Activated T-cell treated with anti-CD3 and anti-CD28 coated beads, Interleukin-2, amount 50 U/mL, for 24 hours (primary cell): Measurements from ENCODE around the gene SPDEF.

Experiments
- DNase-seq: peaks from one replicate; pipeline ENCODE4 v3.0.0-alpha.2; 2020
- H3K27ac Mint-ChIP-seq: 2 replicates; pipeline ENCODE4 v1.8.0; 2020; ENCODE audit warnings: mild to moderate bottlenecking, mixed read lengths
- H3K27me3 Mint-ChIP-seq: 2 replicates; pipeline ENCODE4 v1.8.0; 2020; ENCODE audit warnings: mixed read lengths
- H3K36me3 Mint-ChIP-seq: 2 replicates; pipeline ENCODE4 v1.8.0; 2020; ENCODE audit warnings: low read depth, mixed read lengths
- H3K4me1 Mint-ChIP-seq: 2 replicates; pipeline ENCODE4 v1.8.0; 2020; ENCODE audit warnings: low read depth, mixed read lengths
- H3K4me3 Mint-ChIP-seq: 2 replicates; pipeline ENCODE4 v1.8.0; 2020; ENCODE audit warnings: mild to moderate bottlenecking, moderate library complexity, mixed read lengths
- H3K9me3 Mint-ChIP-seq: 2 replicates; pipeline ENCODE4 v1.8.0; 2020; ENCODE audit warnings: mixed read lengths

The SPDEF gene

DNA sequence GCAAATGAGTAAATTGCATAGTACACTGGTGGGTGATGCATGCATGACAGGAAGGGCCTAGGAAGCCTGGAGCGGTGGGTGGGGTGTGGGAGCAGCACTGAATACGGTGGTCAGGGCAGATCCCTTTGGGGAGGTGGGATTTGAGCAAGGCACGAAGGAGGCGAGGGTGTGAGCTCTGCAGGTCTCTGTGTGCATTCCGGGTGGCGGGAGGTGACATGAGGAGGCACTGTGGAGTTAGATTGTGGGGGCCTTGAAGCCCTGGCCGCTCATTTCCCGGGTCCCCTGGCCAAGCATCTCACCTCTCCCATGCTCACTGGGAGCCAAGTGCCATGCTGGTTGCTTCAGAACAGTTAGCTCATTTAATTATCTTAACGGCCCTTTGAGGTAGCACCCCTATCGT lies 6.2 kb upstream of the SPDEF start:
- H3K27me3 Mint-ChIP-seq = peaks cover 8% of the 10 kb centered on the region
- no peak for DNase-seq
- no peaks in the 10 kb centered on the region for H3K4me1 Mint-ChIP-seq
- no peaks in the 10 kb centered on the region for H3K9me3 Mint-ChIP-seq
- H3K4me3 Mint-ChIP-seq = no peak overlapping the region
- H3K27ac Mint-ChIP-seq = no peak overlapping the region
- H3K36me3 Mint-ChIP-seq = no peaks in the 10 kb centered on the region

DNA sequence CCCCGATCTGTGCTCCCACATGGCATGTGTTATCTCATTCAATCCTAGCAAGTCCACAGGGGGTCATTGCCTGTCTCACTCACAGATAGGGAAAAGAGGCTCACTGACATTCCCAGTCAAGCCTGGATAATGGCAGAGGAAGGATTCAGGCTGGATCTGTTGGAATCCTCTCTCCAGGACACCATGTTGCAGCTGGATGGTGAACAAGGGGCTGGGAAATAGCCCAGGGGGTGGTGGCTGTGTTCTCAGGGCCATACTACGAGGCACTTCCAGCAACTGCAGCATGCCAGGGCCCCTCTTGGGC lies 5.0 kb upstream of the SPDEF start:
- DNase-seq = no peak
- H3K27ac Mint-ChIP-seq = no peak overlapping the region
- no peak overlapping the region for H3K4me3 Mint-ChIP-seq
- no peaks in the 10 kb centered on the region for H3K36me3 Mint-ChIP-seq
- H3K4me1 Mint-ChIP-seq = no peaks in the 10 kb centered on the region
- no peaks in the 10 kb centered on the region for H3K9me3 Mint-ChIP-seq
- H3K27me3 Mint-ChIP-seq = no peaks in the 10 kb centered on the region

DNA sequence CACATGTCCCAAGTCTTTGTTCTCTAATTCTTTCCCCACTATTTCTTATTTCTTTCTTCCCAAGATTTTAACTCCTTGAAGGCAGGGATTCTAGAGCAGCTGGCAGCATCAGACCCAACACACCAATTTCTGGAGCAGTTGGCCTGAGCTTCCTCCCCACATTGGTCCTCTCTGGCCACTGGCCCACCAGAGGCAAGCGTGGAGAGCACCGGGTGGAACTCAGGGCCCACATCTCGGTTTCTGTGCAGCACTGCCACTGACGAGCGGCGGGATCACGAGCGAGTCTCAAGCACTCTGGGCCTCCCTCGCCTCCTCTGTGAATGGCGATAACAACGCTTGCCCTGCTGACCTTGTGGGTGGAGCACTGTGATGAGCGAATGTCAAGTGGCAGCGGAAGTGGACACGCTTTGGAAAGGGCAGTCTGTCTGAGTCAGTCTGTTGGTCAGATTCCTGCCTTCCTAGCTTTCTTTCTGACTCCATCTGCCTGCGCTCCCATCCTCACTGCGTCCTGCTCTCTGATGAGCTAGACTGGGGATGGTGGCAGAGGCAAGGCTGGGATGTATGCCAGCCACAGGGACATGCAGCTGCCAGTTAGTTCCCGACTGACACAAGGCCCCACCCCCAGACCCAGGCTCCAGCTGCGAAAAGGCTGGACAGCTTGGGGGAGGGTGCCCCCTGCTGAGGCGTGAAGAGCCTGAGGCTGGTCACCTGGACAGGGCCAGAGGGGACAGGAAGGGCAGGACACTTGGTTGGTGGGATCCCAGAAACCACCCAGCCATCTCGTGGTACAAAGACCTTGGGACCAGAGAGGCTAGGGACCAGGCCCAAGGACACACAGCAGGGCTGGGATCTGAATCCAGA lies 4.5 kb upstream of the SPDEF start:
- no peak overlapping the region for H3K4me3 Mint-ChIP-seq
- no peak overlapping the region for H3K27ac Mint-ChIP-seq
- H3K4me1 Mint-ChIP-seq = no peaks in the 10 kb centered on the region
- no peaks in the 10 kb centered on the region for H3K36me3 Mint-ChIP-seq
- H3K9me3 Mint-ChIP-seq = no peaks in the 10 kb centered on the region
- DNase-seq = no peak
- H3K27me3 Mint-ChIP-seq = no peaks in the 10 kb centered on the region

- no peak for DNase-seq
- Mint-ChIP-seq H3K9me3 (no peaks in the 10 kb centered on the region), H3K27me3 (no peaks in the 10 kb centered on the region), H3K4me1 (peaks cover 4% of the 10 kb centered on the region), H3K27ac (no peak overlapping the region), H3K4me3 (no peak overlapping the region), H3K36me3 (no peaks in the 10 kb centered on the region)
Observed at GRCh38 chr6:34559651-34560365, 3.7 kb upstream of the SPDEF start.

DNA sequence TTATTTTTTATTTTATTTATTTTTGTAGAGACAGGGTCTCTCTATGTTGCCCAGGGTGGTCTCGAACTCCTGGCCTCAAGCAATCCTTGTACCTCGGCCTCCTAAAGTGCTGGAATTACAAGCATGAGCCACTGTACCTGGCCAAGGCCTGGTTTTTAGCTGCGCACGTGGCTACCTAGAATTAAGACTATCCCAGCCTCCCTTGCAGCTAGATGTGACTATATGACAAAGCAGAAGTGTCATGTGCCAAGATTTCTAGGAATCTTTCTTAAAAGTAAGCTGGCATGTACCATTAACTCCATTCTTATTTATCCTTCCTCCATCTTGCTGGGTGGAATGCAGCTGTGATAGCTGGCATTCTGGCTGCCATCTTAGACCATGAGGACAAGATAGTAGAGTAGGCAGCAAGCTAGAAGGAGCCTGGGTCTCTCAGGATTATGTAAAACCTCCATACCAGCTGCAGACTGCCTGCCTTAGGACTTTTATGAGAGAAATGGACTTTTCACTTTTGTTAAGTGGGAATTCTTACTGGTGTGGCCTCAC lies 2.1 kb upstream of the SPDEF start:
- H3K9me3 Mint-ChIP-seq = no peaks in the 10 kb centered on the region
- no peak overlapping the region for H3K4me3 Mint-ChIP-seq
- no peak for DNase-seq
- H3K27ac Mint-ChIP-seq = no peak overlapping the region
- no peaks in the 10 kb centered on the region for H3K27me3 Mint-ChIP-seq
- H3K4me1 Mint-ChIP-seq = peaks cover 8% of the 10 kb centered on the region
- H3K36me3 Mint-ChIP-seq = no peaks in the 10 kb centered on the region

- H3K9me3 Mint-ChIP-seq = no peaks in the 10 kb centered on the region
- DNase-seq = no peak
- peaks cover 8% of the 10 kb centered on the region for H3K4me1 Mint-ChIP-seq
- no peaks in the 10 kb centered on the region for H3K36me3 Mint-ChIP-seq
- H3K4me3 Mint-ChIP-seq = no peak overlapping the region
- no peaks in the 10 kb centered on the region for H3K27me3 Mint-ChIP-seq
- H3K27ac Mint-ChIP-seq = no peak overlapping the region
Observed at GRCh38 chr6:34557228-34557627, 1.1 kb upstream of the SPDEF start.

- Mint-ChIP-seq H3K27me3 (no peaks in the 10 kb centered on the region), H3K4me1 (peaks cover 8% of the 10 kb centered on the region), H3K4me3 (no peak overlapping the region), H3K36me3 (no peaks in the 10 kb centered on the region), H3K9me3 (no peaks in the 10 kb centered on the region), H3K27ac (no peak overlapping the region)
- no peak for DNase-seq
Observed at GRCh38 chr6:34556493-34556892, 364 bp upstream of the SPDEF start.

- H3K27me3 Mint-ChIP-seq = no peaks in the 10 kb centered on the region
- H3K4me3 Mint-ChIP-seq = no peak overlapping the region
- peaks cover 8% of the 10 kb centered on the region for H3K4me1 Mint-ChIP-seq
- no peaks in the 10 kb centered on the region for H3K9me3 Mint-ChIP-seq
- no peak for DNase-seq
- H3K36me3 Mint-ChIP-seq = no peaks in the 10 kb centered on the region
- no peak overlapping the region for H3K27ac Mint-ChIP-seq
Observed at GRCh38 chr6:34555328-34555727, 801 bp downstream of the SPDEF start.

GRCh38 chr6:34555007-34555322 lies 1.2 kb downstream of the SPDEF start:
- Mint-ChIP-seq H3K27ac (no peak overlapping the region), H3K36me3 (no peaks in the 10 kb centered on the region), H3K4me3 (no peak overlapping the region), H3K27me3 (no peaks in the 10 kb centered on the region), H3K9me3 (no peaks in the 10 kb centered on the region), H3K4me1 (peaks cover 8% of the 10 kb centered on the region)
- DNase-seq = no peak

GRCh38 chr6:34554291-34555006 lies 1.7 kb downstream of the SPDEF start:
- Mint-ChIP-seq H3K27ac (no peak overlapping the region), H3K9me3 (no peaks in the 10 kb centered on the region), H3K4me3 (no peak overlapping the region), H3K4me1 (peaks cover 8% of the 10 kb centered on the region), H3K36me3 (no peaks in the 10 kb centered on the region), H3K27me3 (no peaks in the 10 kb centered on the region)
- DNase-seq = no peak

DNA sequence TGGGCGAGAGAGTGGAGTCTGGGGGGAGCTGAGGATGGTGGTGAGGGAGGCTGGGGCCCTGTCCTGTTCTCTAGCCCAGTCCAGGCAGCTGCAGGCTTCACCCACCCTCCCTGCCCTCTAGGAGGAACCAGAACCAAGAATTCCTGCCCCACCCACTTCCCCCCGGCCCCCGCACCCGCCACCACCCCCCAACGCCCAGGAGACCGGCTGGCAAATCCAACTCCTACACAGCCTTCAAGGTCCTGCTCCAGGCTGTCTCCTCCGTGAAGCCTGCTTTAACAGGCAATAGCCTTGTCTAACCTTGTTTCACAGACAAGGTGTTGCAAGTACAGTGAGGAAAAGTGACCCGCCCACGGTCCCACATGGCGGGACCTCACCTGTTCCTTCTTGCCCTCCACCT lies 2.4 kb downstream of the SPDEF start:
- Mint-ChIP-seq H3K4me3 (no peak overlapping the region), H3K4me1 (peaks cover 8% of the 10 kb centered on the region), H3K36me3 (no peaks in the 10 kb centered on the region), H3K27me3 (no peaks in the 10 kb centered on the region), H3K9me3 (no peaks in the 10 kb centered on the region), H3K27ac (no peak overlapping the region)
- DNase-seq = no peak

GRCh38 chr6:34553146-34553545 lies 3.0 kb downstream of the SPDEF start:
- Mint-ChIP-seq H3K4me1 (peaks cover 8% of the 10 kb centered on the region), H3K27ac (no peak overlapping the region), H3K27me3 (no peaks in the 10 kb centered on the region), H3K9me3 (no peaks in the 10 kb centered on the region), H3K4me3 (no peak overlapping the region), H3K36me3 (no peaks in the 10 kb centered on the region)
- DNase-seq = no peak

DNA sequence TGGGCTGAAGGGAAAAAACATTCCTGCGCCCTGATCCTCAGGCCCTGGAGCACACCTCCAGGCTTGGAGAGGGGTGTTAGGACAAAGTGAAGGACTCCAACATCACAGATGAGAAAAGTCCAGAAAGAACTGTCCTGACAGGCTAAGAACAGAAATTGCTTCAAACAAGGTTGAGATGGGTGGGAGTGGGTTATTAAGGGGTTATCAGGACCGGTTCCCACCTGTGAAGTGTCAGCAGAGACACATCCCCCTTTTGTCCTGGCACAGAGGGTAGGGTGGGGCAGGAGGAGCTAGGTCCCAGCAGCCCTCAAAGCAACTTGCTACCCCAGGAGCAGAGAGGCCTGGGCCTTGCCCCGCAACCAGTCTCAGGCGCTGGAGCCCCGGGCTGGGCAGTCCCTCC lies 3.5 kb downstream of the SPDEF start:
- no peak overlapping the region for H3K27ac Mint-ChIP-seq
- H3K36me3 Mint-ChIP-seq = no peaks in the 10 kb centered on the region
- DNase-seq = no peak
- no peak overlapping the region for H3K4me3 Mint-ChIP-seq
- no peaks in the 10 kb centered on the region for H3K9me3 Mint-ChIP-seq
- no peaks in the 10 kb centered on the region for H3K27me3 Mint-ChIP-seq
- peaks cover 8% of the 10 kb centered on the region for H3K4me1 Mint-ChIP-seq

- Mint-ChIP-seq H3K4me3 (no peak overlapping the region), H3K9me3 (no peaks in the 10 kb centered on the region), H3K27ac (no peak overlapping the region), H3K27me3 (no peaks in the 10 kb centered on the region), H3K36me3 (no peaks in the 10 kb centered on the region), H3K4me1 (peaks cover 8% of the 10 kb centered on the region)
- DNase-seq = no peak
Observed at GRCh38 chr6:34551720-34552119, 4.4 kb downstream of the SPDEF start.

DNA sequence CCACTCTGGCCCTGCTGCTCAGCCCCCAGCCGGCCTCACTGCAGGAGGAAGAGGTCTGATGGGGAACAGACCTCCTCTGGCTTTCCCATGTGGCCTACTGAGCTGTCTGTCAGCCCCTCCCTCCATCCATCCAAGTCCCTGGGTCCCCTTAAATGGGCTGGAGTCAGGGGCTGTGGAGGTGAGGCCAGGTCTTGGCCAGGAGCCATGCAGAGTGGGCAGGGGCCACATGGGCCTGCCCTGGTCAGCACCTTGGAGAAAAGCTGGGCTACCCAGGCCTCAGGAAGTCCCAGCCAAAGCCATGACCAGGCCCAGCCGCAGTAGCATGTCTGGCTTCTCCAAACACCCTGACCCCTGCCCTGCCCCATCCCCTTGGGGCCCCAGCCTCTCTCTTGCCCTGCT lies 6.3 kb downstream of the SPDEF start:
- H3K4me3 Mint-ChIP-seq = no peak overlapping the region
- H3K9me3 Mint-ChIP-seq = no peaks in the 10 kb centered on the region
- peaks cover 4% of the 10 kb centered on the region for H3K4me1 Mint-ChIP-seq
- no peaks in the 10 kb centered on the region for H3K36me3 Mint-ChIP-seq
- DNase-seq = no peak
- H3K27me3 Mint-ChIP-seq = no peaks in the 10 kb centered on the region
- H3K27ac Mint-ChIP-seq = no peak overlapping the region
